PC-9 (cell line): ENCODE data around the gene MT1E. TPM values are rescaled to one million over a fixed set of nuclear protein-coding genes. Genes with fewer than 3 reads are reported as not detected.

Experiments
- BruUV-seq: library from RNA; stranded (reverse); fragments of 400-500 nt; replicated peaks from 2 replicates; lab custom pipeline; 2021; lab: Mats Ljungman, UMichigan
- CTCF ChIA-PET: fragments of 300-600 bp; sonication (Branson Sonifier 250); formaldehyde crosslinking; loops from one replicate; lab custom pipeline; 2022; ENCODE audit warnings: antibody characterized with exemption; lab: Charles Lee
- POLR2A ChIA-PET: fragments of 300-600 bp; sonication (Branson Sonifier 250); formaldehyde crosslinking; loops from one replicate; lab custom pipeline; 2022; ENCODE audit warnings: antibody characterized with exemption; ENCODE audit not compliant: unreplicated experiment; lab: Charles Lee
- DNase-seq, 2 experiments: peaks; one replicate each; pipeline versions ENCODE4 v3.0.0 to v3.0.0-alpha.2; 2015 to 2022; ENCODE audit warnings: mixed read lengths in 1 of 2
- H2AFZ ChIP-seq: fragments of 200-600 bp; sonication (generic); 2 replicates; pipeline ENCODE4 v1.8.1; 2017; ENCODE audit warnings: antibody characterized with exemption
- H3F3A ChIP-seq: fragments of 200-600 bp; sonication (generic); 2 replicates; pipeline ENCODE4 v1.8.1; 2017; ENCODE audit warnings: antibody characterized with exemption, mild to moderate bottlenecking, low read depth; ENCODE audit not compliant: insufficient read depth
- H3K27ac ChIP-seq: fragments of 200-600 bp; sonication (generic); 2 replicates; pipeline ENCODE4 v1.6.1; 2016; ENCODE audit warnings: mixed run types
- H3K27me3 ChIP-seq: fragments of 200-600 bp; sonication (generic); 2 replicates; pipeline ENCODE4 v1.6.1; 2016; ENCODE audit warnings: low read depth, mixed run types; ENCODE audit not compliant: insufficient read depth
- H3K36me3 ChIP-seq: fragments of 200-600 bp; sonication (generic); 2 replicates; pipeline ENCODE4 v1.6.1; 2016; ENCODE audit warnings: low read depth, mixed run types
- H3K4me1 ChIP-seq: fragments of 200-600 bp; sonication (generic); replicated peaks from 2 replicates; pipeline ENCODE4 v1.6.1; 2016; ENCODE audit warnings: mixed run types; ENCODE audit not compliant: insufficient read depth
- H3K4me2 ChIP-seq: fragments of 200-600 bp; sonication (generic); 2 replicates; pipeline ENCODE4 v1.6.1; 2017; ENCODE audit warnings: mixed run types
- H3K4me3 ChIP-seq: fragments of 200-600 bp; sonication (generic); 2 replicates; pipeline ENCODE4 v1.6.1; 2016; ENCODE audit warnings: mixed run types
- H3K79me2 ChIP-seq: fragments of 200-600 bp; sonication (generic); 2 replicates; pipeline ENCODE4 v1.6.1; 2017; ENCODE audit warnings: low read depth, mixed run types
- H3K9me2 ChIP-seq: fragments of 200-600 bp; sonication (generic); 2 replicates; pipeline ENCODE4 v1.8.1; 2017; ENCODE audit warnings: mild to moderate bottlenecking; ENCODE audit not compliant: insufficient read depth
- H3K9me3 ChIP-seq: fragments of 200-600 bp; sonication (generic); 2 replicates; pipeline ENCODE4 v1.8.1; 2016; ENCODE audit warnings: low read depth; ENCODE audit not compliant: insufficient read depth
- H4K20me1 ChIP-seq: fragments of 200-600 bp; sonication (generic); 2 replicates; pipeline ENCODE4 v1.8.1; 2017; ENCODE audit not compliant: insufficient read depth
- CTCF ChIP-seq: fragments of 200-600 bp; sonication (generic); conservative IDR thresholded peaks from 2 replicates; pipeline ENCODE4 v1.6.1; 2017; ENCODE audit warnings: mixed run types, antibody characterized with exemption, mild to moderate bottlenecking, moderate library complexity
- EZH2 ChIP-seq: fragments of 200-600 bp; sonication (generic); IDR thresholded peaks from 2 replicates; pipeline ENCODE4 v1.8.0; 2017; ENCODE audit warnings: antibody characterized with exemption, low read depth
- intact Hi-C: fragments of 100-400 bp; cut with micrococcal nuclease; formaldehyde crosslinking; loops from one replicate; pipeline ENCODE4 v1.10.0; 2022; ENCODE audit not compliant: unreplicated experiment
- total RNA-seq: library from RNA; stranded (reverse); gene quantifications from 2 replicates; pipeline ENCODE4 v1.2.3, GENCODE V29; 2021

MT1E gene
- total RNA-seq, 1 experiment from 2014 or later = 22.0 TPM

GRCh38 chr16:56649271-56649670 lies 23.7 kb downstream of the MT1E start:
- ChIA-PET POLR2A (interaction anchor here (0.7 kb wide), 2 partner anchors 39 to 349 kb away, joined by 4 to 9 read pairs; no protein-coding TSS in a partner anchor), CTCF (no interaction called here)
- TF ChIP-seq CTCF = no peak
- no peak for TF ChIP-seq EZH2
- H3K9me2 ChIP-seq = no peaks in the 10 kb centered on the region
- no peak overlapping the region for H3K4me3 ChIP-seq
- H3K79me2 ChIP-seq = no peaks in the 10 kb centered on the region
- H3K4me2 ChIP-seq = peak overlapping the region; percentile 17; the same call in 1 of the 2 replicates
- no peak overlapping the region for H2AFZ ChIP-seq
- no peak overlapping the region for H3K27ac ChIP-seq
- H3K27me3 ChIP-seq = 0 out of 2 replicates have a peak, but pooled peaks cover 3% of the 10 kb centered on the region
- H3K9me3 ChIP-seq = no peaks in the 10 kb centered on the region
- H3K36me3 ChIP-seq = no peaks in the 10 kb centered on the region
- no peak for DNase-seq
- peaks cover 26% of the 10 kb centered on the region for H3K4me1 ChIP-seq
- intact Hi-C loops = no loop called here
- no TSS peak for BruUV-seq
- H3F3A ChIP-seq = peaks cover 28% of the 10 kb centered on the region; the same call in 1 of the 2 replicates
- H4K20me1 ChIP-seq = peaks cover 5% of the 10 kb centered on the region; the same call in 1 of the 2 replicates

- Histone ChIP-seq H3K4me3 (no peak overlapping the region), H3F3A (peaks cover 31% of the 10 kb centered on the region; the same call in 1 of the 2 replicates), H3K4me2 (peak overlapping the region; percentile 20), H2AFZ (no peak overlapping the region), H3K27ac (no peak overlapping the region), H3K27me3 (0 out of 2 replicates have a peak, but pooled peaks cover 3% of the 10 kb centered on the region), H3K9me3 (no peaks in the 10 kb centered on the region), H3K79me2 (no peaks in the 10 kb centered on the region), H3K36me3 (no peaks in the 10 kb centered on the region), H4K20me1 (peaks cover 5% of the 10 kb centered on the region; the same call in 1 of the 2 replicates), H3K4me1 (peaks cover 30% of the 10 kb centered on the region), H3K9me2 (no peaks in the 10 kb centered on the region)
- BruUV-seq = no TSS peak
- POLR2A ChIA-PET = interaction anchor here (0.5 to 0.7 kb wide), 4 partner anchors 39 to 1252 kb away, joined by 4 to 9 read pairs (median 5); no protein-coding TSS in a partner anchor
- peak in 1 of 2 experiments; percentile 98 for DNase-seq
- CTCF ChIA-PET = no interaction called here
- no peak for TF ChIP-seq EZH2
- TF ChIP-seq CTCF = no peak
- intact Hi-C loops = no loop called here
Observed at GRCh38 chr16:56649820-56650219, 24.2 kb downstream of the MT1E start.

- no peaks in the 10 kb centered on the region for H3K9me3 ChIP-seq
- H3K27ac ChIP-seq = no peak within 1 kb of the TSS
- no peak within 1 kb of the TSS for H3K4me2 ChIP-seq
- intact Hi-C loops = no loop called here
- no peaks in the 10 kb centered on the region for H3K36me3 ChIP-seq
- POLR2A ChIA-PET = no interaction called here
- CTCF ChIA-PET = no interaction called here
- TF ChIP-seq CTCF = no peak
- TF ChIP-seq EZH2 = no peak
- DNase-seq = no peak
- no peak within 1 kb of the TSS for H2AFZ ChIP-seq
- H3K9me2 ChIP-seq = no peaks in the 10 kb centered on the region
- H3K4me1 ChIP-seq = peaks cover 30% of the 10 kb centered on the region
- no peak within 1 kb of the TSS for H3K4me3 ChIP-seq
- peaks cover 5% of the 10 kb centered on the region; the same call in 1 of the 2 replicates for H4K20me1 ChIP-seq
- peaks cover 36% of the 10 kb centered on the region; the same call in 1 of the 2 replicates for H3F3A ChIP-seq
- H3K79me2 ChIP-seq = no peaks in the 10 kb centered on the region
- no TSS peak for BruUV-seq
- 0 out of 2 replicates have a peak, but pooled peaks cover 3% of the 10 kb centered on the region for H3K27me3 ChIP-seq
Observed at GRCh38 chr16:56651586-56651985, 26.0 kb downstream of the MT1E start, which contains the start of gene MT1B. Gene MT1B (plus strand): TSS chr16:56651886. CDS start chr16:56651954, 68 bp downstream.
